NCI-H128 (cell line): ENCODE results near the gene C2orf81.
"Not testable (repeated sequence)": the region's sequence is repeated elsewhere in the genome, so short reads cannot be mapped to it uniquely, and the experiment has no call there.

Source experiments
- DNase-seq: peaks from one replicate; lab custom pipeline; 2025; ENCODE audit not compliant: unreplicated experiment; lab: John Stamatoyannopoulos, UW

C2orf81 gene

GRCh38 chr2:74442483-74443297 is 21.3 kb upstream of the C2orf81 start:
- not testable (repeated sequence) for DNase-seq

GRCh38 chr2:74441690-74442482 is 20.5 kb upstream of the C2orf81 start, which contains the start of gene RTKN:
Gene RTKN (minus strand): TSS chr2:74441937. CDS start chr2:74441816, 121 bp downstream.
- peak; percentile 16 for DNase-seq

GRCh38 chr2:74441170-74441689 is 19.8 kb upstream of the C2orf81 start:
- no peak for DNase-seq

- peak; percentile 39 for DNase-seq
These were observed 19.2 kb upstream of the C2orf81 start for GRCh38 chr2:74440378-74441169.

- DNase-seq: no peak
These were observed 18.5 kb upstream of the C2orf81 start for GRCh38 chr2:74439803-74440377.

GRCh38 chr2:74439373-74439772 is 18.0 kb upstream of the C2orf81 start:
- no peak for DNase-seq

- no peak for DNase-seq
These were observed 16.8 kb upstream of the C2orf81 start for GRCh38 chr2:74438248-74438647.

- DNase-seq: no peak
These were observed 15.7 kb upstream of the C2orf81 start for GRCh38 chr2:74436848-74437695.

GRCh38 chr2:74436111-74436805 is 14.8 kb upstream of the C2orf81 start:
- no peak for DNase-seq

GRCh38 chr2:74430502-74430901 is 9.1 kb upstream of the C2orf81 start:
- DNase-seq: no peak

- no peak for DNase-seq
These were observed 8.3 kb upstream of the C2orf81 start for GRCh38 chr2:74429487-74430451.

GRCh38 chr2:74428675-74429074 is 7.3 kb upstream of the C2orf81 start:
- DNase-seq: no peak

- no peak for DNase-seq
These were observed 6.1 kb upstream of the C2orf81 start for GRCh38 chr2:74427551-74427950.

GRCh38 chr2:74426181-74426758 is 4.9 kb upstream of the C2orf81 start:
- no peak for DNase-seq

- DNase-seq: no peak
These were observed 4.1 kb upstream of the C2orf81 start for GRCh38 chr2:74425523-74425922.

GRCh38 chr2:74424995-74425406 is 3.6 kb upstream of the C2orf81 start:
- DNase-seq: no peak

- DNase-seq: no peak
These were observed 2.9 kb upstream of the C2orf81 start for GRCh38 chr2:74424139-74424992.
